Globus pallidus (tissue), 1 donor: ENCODE results near the gene HACD3.

Experiments used
- DNase-seq: peaks from one replicate; pipeline ENCODE4 v3.0.0-alpha.2; 2015; ENCODE audit warnings: low spot score

HACD3 gene, protein sequence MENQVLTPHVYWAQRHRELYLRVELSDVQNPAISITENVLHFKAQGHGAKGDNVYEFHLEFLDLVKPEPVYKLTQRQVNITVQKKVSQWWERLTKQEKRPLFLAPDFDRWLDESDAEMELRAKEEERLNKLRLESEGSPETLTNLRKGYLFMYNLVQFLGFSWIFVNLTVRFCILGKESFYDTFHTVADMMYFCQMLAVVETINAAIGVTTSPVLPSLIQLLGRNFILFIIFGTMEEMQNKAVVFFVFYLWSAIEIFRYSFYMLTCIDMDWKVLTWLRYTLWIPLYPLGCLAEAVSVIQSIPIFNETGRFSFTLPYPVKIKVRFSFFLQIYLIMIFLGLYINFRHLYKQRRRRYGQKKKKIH

DNA sequence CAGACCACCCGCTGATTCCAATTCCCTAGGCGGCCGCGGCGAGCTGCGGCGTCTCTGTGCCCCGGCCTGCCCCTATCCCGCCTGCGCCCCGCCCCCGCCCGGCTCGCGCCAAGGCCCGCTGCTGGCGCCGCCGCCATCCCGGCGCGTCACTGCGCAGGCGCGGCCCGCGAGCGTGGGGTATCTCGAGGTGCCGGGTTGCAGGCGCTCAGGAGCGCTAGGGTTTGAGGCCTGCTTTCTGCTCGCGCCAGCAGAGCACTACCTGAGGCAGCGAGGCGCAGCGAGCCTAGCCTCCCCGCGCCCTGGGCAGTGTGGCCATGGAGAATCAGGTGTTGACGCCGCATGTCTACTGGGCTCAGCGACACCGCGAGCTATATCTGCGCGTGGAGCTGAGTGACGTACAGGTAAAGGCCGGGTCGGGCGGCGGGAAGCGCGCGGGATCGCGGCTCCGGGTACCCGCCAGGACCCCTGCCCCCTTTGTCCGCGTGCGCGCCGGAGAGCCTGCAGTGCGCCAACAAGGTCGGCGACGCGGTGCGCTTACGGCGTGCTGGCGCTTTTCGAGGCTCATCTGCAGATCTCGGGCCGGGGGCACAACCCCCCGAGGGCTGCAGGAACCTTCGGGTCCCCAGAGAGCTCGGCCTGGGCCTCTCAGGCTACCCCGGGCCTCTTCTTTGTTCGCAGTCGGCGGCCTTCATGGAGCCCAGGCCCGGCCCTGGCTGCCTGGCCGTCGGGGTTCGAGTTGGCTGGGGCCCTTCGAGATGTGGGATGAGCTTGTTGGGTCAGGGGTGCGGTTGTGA, at the start of gene HACD3:
Gene HACD3 (plus strand): TSS at position 146 of the 794 bp plus-strand sequence. CDS start 169 bp downstream, at position 315.
- peak; percentile 84 for DNase-seq

- no peak for DNase-seq
These were observed 45.4 kb upstream of the HACD3 start for GRCh38 chr15:65484876-65485275.

DNA sequence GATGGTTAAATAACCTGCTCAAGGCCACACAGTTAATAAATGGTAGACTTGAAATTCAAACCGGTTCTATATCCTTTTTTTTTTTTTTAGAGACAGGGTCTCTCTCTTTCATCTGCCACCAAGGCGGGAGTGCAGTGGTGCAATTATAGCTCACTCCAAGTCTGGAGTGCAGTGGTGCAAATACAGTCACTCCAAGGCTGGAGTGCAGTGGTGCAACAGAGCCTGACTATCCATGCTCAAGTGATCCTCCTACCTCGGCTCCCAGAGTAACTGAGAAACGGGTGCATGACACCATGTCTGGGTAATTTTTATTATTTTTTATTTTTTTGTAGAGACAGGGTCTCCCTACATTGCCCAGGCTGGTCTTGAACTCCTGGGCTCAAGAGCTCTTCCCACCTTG, 36.2 kb upstream of the HACD3 start:
- DNase-seq, result no peak

GRCh38 chr15:65509321-65509720, 20.9 kb upstream of the HACD3 start:
- no peak for DNase-seq

GRCh38 chr15:65512189-65512588, 18.1 kb upstream of the HACD3 start:
- DNase-seq, result no peak

DNA sequence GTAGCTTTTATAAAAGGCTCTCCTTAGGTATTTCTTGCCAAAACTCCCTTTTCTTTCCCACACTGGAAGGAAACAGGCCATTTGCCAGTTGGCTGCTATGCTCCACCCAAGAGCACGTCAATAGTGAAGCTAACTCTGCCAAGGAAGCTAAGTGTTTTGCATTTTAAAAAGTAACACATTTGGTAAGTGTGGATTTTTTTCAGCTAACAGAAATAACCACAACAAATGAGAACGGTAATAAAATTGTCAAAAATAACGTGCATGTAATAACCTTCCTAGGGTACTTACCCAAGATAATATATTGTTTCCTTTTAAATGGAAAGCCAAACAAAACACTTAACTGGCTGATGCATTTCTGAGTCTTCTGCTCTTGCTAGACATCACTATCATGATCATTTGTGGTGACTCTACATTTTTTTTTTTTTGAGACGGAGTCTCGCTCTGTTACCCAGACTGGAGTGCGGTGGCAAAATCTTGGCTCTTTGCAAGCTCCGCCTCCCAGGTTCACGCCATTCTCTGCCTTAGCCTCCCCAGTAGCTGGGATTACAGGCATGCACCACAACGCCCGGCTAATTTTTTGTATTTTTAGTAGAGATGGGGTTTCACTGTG, 17.4 kb upstream of the HACD3 start:
- DNase-seq, result peak; percentile 76

DNA sequence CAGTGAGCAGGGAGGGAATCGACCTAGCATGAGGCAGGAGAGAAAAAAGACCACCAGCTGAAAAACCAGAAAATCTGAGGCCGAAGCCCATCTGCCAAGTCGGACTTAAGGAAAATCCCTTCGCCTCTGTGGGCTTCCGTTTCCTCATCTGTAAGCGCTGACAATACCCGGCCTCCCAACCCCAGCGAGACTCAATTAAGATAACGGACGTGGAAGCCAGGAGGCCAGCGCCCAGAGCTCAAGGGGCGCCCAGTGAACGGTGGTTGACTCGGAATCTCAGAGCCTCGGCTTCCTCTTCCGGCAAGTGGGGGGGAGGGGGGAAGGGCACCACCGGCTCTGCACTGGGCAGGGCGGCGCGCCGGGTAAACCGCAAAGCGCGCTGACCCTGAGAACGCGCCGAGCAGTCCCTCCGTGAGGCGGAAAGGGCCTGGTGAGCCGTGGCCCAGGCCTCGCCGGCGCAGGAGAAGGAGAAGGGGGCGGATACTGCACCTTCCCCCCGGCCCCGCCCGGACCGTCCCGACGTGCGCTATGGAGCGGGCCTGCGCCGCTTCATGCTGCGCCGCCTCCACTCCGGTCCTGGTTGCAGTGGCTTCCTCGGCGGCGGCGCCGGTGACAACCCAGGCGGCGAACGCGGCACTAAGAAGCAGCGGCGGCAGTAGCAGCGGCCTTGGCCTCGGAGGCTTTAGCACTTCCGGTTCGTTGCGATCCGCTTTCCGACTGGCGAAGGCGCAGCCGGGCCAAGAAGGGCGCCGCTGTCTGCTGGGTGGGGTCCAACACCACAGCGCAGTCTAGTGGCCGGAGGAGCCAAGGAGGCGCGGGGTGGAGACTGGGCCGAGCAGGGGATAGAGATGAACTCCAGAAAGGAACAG, 13.0 kb upstream of the HACD3 start, which contains the start of gene DPP8:
Gene DPP8 (minus strand): TSS at position 693 of the 869 bp plus-strand sequence. CDS start 5,136 bp downstream, outside the sequence.
- peak; percentile 89 for DNase-seq

DNA sequence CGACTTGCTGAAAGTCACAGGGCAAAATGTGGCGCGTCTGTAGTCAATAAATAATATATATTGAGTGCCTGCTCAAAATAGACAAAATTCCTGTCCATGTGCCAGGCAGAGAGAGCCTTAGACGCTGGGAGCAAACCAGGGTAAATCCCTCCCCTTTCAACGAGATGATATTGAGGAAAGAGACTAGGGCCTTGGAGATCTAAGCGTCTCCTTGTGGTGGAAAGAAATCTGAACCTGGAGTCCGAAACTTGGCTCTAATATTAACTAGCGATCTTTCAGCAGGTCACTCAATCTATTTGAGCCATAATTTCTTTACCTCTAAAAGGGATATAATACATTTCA, 12.4 kb upstream of the HACD3 start:
- DNase-seq, result no peak

- no peak for DNase-seq
These were observed 11.5 kb upstream of the HACD3 start for GRCh38 chr15:65518633-65519285.

- DNase-seq, result no peak
These were observed 8.9 kb upstream of the HACD3 start for GRCh38 chr15:65521350-65521749.

- no peak for DNase-seq
These were observed 6.0 kb upstream of the HACD3 start for GRCh38 chr15:65524226-65524625.

DNA sequence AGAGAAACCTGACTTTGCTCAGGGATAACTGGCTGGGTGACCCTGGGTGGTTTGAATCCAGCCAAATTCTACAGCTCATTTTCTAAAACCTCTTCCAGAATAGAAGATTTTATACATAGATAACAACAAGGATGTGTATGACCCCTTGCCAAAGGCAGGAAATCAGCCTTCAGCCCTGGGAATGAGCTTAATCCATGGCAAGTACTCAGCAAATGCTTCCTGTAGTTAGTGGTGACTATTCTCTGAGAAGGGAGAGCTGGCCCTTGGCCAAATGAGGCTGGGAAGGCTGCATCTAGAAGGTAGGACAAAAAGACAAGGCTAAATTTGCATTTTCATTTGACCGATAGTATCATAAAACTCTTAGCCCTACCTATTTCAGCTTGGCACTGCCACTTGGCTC, 4.6 kb upstream of the HACD3 start:
- DNase-seq, result no peak

GRCh38 chr15:65528461-65529060, 1.7 kb upstream of the HACD3 start:
- DNase-seq, result no peak

DNA sequence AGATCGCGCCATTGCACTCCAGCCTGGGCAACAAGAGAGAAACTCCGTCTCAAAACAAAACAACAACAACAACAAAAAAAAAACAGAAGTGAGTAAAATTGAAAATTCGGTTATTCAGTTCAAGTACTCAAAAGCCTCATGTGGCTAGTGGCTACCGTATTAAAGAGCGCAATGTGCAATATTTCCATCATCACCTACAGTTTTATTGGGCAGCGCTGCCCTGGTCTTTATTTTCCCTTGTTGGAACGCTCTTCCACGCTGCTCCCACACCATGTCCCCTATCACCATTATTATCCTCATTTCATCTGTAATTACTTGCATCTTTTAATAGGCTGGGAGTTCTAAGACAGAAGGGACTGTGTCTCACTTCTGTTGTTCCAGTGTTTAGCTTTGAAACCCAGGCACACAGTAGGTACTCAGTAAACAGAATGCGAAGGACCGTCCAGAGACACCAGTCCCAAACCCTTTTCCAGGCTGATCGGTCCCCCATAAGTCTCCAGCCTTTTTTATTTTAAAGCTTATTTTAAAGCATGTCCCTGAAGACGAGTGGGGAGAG, 423 bp upstream of the HACD3 start:
- DNase-seq, result no peak

- no peak for DNase-seq
These were observed 2.4 kb downstream of the HACD3 start for GRCh38 chr15:65532738-65533051.

GRCh38 chr15:65533057-65533756, 2.9 kb downstream of the HACD3 start:
- DNase-seq, result no peak

- no peak for DNase-seq
These were observed 4.9 kb downstream of the HACD3 start for GRCh38 chr15:65535192-65535591.

DNA sequence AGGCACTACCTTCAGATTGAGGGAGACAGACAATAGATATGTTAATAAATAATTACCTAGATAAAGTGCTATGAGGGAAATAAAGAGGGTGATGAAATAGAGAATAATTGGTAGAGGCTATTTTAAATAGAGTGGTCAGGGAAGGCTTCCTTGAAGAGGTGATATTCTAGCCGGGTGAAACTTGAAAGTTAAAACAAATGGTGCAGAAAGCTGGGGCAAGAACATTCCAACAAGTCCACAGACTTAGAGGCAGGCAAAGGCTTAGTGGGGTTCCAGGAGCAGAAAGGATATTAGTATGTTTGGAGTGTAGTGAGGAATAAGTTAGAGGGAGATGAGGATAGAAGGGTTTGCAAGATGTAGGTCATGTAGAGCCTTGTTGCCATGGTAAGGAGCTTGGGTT, 10.1 kb downstream of the HACD3 start:
- DNase-seq, result no peak

DNA sequence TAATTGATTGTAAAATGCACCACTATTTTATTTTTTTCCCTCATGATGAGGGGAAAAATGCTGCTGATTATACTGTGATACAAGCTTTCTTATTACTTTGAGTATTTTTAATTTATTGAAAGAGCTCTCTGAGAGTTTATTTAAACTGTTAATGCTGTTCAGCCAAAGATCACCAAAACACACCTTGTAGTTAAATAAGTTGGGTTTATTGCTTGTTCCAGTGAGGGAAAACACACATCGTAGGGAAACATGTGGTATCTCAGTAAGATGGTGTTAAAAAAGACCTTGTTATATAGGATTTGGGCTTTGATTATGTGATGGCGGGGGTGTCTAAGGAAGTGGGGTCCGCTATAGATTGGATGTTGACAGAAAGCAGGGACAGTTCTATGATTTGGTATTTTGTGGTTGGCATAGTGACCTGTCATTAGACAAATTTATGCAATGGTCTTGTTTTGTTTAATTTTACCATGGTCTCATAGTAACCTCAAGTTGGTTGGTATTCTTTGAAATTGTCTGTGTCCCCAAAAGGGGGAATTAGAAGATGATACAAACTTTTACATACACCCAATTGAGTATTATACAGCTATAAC, 11.1 kb downstream of the HACD3 start:
- no peak for DNase-seq

- DNase-seq, result no peak
These were observed 17.6 kb downstream of the HACD3 start for GRCh38 chr15:65547841-65548240.
